ELR (cell line): ENCODE data around the gene TJP3.

Experiments used
- DNase-seq: peaks from one replicate; pipeline ENCODE4 v3.0.0-alpha.2; 2015; ENCODE audit warnings: low read depth

Gene TJP3

GRCh38 chr19:3768015-3768747, 60.0 kb downstream of the TJP3 start:
- no peak for DNase-seq

DNA sequence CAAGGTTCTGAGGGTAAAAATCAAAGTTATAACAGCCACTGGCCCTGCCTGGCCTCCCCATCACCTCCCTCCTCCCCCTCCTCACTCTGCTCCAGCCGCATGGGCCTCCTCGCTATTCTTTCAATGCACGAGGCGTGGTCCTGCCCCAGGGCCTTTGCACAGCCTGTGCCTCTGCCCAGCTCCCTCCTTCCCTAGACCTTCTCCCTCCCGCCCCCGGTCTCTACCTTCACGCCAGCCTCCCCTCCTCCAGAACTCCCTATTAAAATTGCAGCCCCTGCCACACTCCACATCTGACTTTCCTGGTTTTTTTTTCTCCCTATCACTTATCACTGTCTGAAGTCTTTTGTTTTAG, 60.5 kb downstream of the TJP3 start:
- no peak for DNase-seq

- DNase-seq, result no peak
Observed at GRCh38 chr19:3769494-3769893, 61.3 kb downstream of the TJP3 start.

GRCh38 chr19:3770136-3770999, 62.2 kb downstream of the TJP3 start:
- no peak for DNase-seq

- DNase-seq, result no peak
Observed at GRCh38 chr19:3771000-3771905, 63.1 kb downstream of the TJP3 start.

DNA sequence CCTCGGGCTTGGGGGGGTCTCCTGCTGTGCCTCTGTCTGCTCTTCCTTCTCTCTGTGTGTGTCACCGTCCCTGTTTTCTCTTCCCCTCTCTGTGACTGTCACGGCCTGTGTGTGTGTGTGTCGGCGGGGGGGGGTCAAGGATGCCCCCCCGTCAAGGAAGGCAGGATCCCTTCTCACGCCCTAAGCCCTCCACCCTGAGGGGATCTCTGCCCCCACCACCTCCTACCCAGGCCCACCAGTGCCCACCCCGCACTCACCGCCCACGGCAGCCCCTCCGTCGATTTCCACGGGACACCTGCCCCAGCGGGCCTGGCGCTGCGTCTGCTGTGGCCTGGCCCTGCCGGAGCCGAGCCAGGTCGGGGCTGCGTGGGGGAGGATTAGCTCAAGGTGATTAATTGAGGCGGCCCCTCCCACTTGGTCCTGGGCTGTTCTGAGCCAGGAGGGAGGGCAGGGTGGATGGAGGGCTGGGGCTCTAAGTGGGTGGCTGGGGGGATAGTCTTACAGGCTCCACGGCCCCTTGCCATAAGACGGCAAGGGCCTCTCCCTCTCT, 63.8 kb downstream of the TJP3 start, which contains the start of gene RAX2:
TSS of gene RAX2 (minus strand) at position 323 of the 550 bp plus-strand sequence. CDS start 486 bp downstream, outside the sequence.
- DNase-seq, result no peak

- no peak for DNase-seq
Observed at GRCh38 chr19:3773814-3774515, 65.8 kb downstream of the TJP3 start.

DNA sequence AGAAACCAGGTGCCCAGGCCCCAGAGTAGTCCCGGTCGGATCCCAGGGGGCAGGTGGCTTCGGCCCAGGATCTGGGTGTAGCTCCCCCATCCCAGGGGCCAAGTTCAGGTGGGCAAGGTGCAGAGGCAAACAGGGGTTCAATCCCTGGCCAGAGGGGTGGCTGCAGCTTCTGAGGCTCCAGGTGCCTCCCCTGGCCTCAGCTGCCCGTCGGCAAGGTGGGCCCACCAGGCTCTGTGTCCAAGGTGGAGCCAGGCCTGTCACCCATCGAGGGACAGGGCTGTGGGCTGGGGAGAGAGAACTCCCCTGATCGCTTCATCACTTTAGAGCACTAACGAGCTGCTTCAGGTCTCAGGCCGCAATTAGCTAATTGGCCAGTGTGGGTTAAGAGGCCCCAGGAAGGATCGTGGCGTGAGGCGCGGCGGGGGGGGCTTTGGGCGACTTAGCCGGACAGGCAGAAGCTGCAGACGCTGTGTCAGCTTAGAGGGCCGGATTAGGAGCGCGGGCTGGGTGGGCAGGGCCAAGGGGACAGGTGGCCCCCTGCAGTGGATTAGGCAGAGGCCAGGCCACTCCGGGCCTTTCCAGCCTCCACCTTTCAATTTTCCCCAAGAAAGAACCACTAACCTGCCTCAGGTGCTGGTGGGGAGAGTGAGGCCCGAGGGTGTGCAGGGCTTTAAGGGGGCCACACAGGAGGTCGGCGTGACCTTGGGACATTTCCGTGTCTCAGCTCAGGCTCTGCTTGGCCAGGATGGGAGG, 66.6 kb downstream of the TJP3 start:
- DNase-seq, result no peak

DNA sequence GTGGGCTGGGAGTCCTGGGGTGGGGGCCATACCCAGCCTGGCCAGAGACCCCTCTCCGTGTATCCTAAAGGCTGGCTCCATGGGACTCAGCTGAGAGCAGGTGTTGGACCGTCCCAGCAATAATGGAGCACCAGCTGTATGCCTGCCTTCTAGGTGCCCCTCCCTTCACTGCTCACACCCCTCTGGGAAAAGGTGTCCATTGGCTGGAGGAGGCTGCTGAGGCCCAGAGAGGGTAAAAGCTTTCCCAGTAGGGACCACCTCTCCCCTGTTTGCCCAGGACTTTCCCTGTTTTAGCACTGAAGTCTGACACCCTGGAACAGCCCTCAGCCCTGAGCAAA, 67.2 kb downstream of the TJP3 start:
- DNase-seq, result no peak

DNA sequence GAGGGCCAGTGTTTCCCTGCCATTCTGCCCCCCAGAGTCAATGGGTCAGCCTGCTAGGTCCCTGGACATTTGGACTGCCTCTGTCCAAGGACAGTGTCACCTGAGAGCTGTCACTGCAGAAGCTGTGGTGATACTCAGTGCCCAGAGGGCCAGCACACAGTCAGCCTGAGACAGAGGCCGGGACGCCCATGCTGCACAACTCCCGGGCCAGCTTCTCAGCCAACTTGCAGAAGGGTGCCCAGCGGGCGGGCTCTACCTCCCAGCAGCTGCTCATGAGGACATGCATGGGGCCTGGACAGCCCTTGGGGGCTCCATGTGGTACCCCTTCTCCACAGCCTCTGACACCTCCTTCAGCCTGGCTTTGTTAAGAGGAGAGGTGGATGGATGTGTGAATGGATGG, 67.6 kb downstream of the TJP3 start:
- no peak for DNase-seq

DNA sequence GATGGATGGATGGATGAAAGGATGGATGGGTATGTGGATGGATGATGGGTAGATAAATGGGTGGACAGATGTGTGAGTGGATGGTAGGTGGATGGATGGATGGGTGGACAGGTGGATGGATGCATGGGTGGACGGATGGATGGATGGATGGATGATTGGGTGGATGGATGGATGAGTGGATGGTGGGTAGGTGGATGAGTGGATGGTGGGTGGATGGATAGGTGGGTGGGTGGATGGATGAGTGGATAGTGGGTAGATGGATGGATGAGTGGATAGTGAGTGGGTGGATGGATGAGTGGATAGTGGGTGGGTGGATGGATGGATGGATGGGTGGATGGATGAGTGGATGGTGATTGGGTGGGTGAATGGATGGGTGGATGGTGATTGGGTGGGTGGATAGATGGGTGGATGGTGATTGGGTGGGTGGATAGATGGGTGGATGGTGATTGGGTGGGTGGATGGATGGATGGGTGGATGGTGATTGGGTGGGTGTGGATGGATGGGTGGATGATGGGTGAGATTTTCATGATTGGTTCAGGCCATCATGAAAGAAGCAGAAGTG, 68.4 kb downstream of the TJP3 start:
- DNase-seq, result no peak

- DNase-seq, result no peak
Observed at GRCh38 chr19:3778104-3778867, 70.1 kb downstream of the TJP3 start.

DNA sequence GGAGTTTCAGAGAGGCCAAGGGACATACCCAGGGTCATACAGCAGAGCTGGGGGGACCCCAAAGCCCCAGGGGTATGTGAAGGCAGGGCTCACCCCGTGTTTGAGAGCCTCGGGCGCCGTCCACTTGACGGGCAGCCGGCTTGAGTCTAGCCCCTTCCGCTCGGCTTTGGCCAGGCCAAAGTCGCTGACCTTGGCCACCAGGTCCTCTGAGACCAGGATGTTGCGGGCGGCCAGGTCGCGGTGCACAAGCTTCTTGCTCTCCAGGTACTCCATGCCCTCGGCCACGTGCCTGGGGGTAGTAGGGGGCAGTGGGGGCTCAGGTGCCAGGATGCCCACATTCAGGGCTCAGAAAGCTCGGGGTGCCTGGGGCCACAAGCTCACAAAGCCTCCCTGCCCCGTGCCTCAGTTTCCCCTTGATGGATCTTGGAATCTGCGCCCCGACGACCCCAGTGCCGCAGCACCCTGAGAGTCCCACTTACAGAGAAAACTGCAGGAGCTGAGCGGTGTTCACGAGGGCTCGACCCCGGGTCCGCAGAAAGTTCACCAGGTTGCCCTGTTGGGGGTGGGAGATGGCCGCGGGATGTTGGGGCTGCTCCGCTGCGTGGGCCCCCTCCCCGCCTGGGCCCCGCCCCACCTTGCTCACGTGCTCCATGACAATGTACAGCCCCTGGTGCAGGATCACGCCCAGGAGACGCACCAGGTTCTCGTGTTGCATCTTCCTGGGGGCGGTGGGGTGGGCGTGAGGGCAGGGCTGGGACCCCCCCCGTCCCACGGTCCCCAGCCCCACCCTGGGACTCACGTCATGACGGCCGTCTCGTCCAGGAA, 70.9 kb downstream of the TJP3 start:
- DNase-seq, result no peak

DNA sequence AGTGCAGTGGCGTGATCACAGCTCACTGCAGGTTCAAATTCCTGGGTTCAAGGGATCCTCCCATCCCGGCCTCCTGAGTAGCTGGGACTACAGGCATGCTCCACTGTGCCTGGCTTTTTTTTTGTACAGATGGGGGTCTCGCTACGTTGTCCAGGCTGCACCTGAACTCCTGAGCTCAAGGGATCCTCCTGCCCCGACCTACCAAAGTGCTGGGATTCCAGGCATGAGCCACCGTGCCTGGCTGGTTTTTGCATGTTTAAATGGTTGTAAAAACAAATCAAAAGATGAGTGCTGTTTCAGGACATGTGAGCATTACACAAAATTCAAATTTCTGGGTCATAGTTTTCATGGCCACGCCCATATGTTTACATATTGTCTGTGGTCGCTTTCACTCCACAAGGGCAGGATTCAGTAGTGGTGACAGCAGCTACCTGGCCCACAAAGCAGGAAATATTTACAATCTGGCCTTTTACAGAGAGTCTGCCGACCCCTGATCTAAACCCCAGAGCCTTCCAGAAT, 72.7 kb downstream of the TJP3 start:
- no peak for DNase-seq

DNA sequence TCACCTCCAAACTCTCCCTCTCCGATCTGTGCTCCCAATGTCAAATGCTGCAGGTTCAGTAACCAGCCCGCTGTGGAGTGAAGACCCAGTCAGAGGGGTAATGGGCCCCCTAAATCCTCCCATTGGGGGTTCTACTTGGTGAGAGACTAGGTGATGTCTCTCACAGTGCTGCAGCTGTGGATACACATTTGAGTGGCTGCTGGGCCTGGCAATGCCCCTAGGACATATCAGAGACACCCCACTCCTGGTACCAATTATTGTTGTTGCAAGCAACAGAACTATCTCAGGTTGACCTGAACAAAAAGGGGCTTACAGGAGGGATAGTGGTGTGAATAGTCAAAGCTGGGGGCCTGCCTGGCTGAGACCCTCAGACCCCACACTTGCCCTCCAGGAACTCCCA, 73.4 kb downstream of the TJP3 start:
- DNase-seq, result no peak

- no peak for DNase-seq
Observed at GRCh38 chr19:3782330-3782729, 74.1 kb downstream of the TJP3 start.

GRCh38 chr19:3782903-3783302, 74.7 kb downstream of the TJP3 start:
- no peak for DNase-seq
